GM13977 (cell line): ENCODE measurements around the gene INO80B.
A peak's percentile ranks its signal among the peaks of the same experiment; 100 is the strongest.

Experiments
- DNase-seq: peaks from one replicate; pipeline ENCODE4 v3.0.0; 2012; ENCODE audit warnings: low spot score
- CTCF ChIP-seq: IDR thresholded peaks from 2 replicates; pipeline ENCODE4 v1.5.1; 2012; ENCODE audit warnings: mild to moderate bottlenecking, control low read depth; ENCODE audit not compliant: insufficient read depth; ENCODE audit errors: extremely low read depth, missing control alignments
- in situ Hi-C: fragments of 300-500 bp; cut with MboI; formaldehyde crosslinking; loops from one replicate; pipeline ENCODE4 v1.12.0; 2022; ENCODE audit warnings: low sequenced_read_pairs, low pct_unique_long_range_greater_than_20kb, mixed read lengths, inconsistent platforms; ENCODE audit not compliant: unreplicated experiment

INO80B gene

GRCh38 chr2:74499940-74500577 is 45.2 kb downstream of the INO80B start:
- TF ChIP-seq CTCF: no peak
- in situ Hi-C loops: loop anchor here (25.0 kb wide), 1 partner anchor 87 kb away; no protein-coding TSS in a partner anchor
- DNase-seq: peak; percentile 37

GRCh38 chr2:74500578-74500946 is 45.7 kb downstream of the INO80B start:
- in situ Hi-C loops: no loop called here
- no peak for TF ChIP-seq CTCF
- DNase-seq: no peak

GRCh38 chr2:74501335-74502071 is 46.6 kb downstream of the INO80B start:
- no peak for TF ChIP-seq CTCF
- in situ Hi-C loops: no loop called here

GRCh38 chr2:74502147-74502719 is 47.3 kb downstream of the INO80B start:
- no peak for TF ChIP-seq CTCF
- peak; percentile 38 for DNase-seq
- in situ Hi-C loops: no loop called here

More at GRCh38 chr2:74501335-74502071, 46.6 kb downstream of the INO80B start:
- DNase-seq: no peak

- TF ChIP-seq CTCF: peak; percentile 54
- peak; percentile 86 for DNase-seq
- in situ Hi-C loops: no loop called here
These were observed 48.0 kb downstream of the INO80B start for GRCh38 chr2:74502720-74503505.
